NAMALWA (cell line): ENCODE results near the gene TTLL5.
A peak's percentile ranks its signal among the peaks of the same experiment; 100 is the strongest.

Source experiments
- DNase-seq: peaks from one replicate; pipeline ENCODE4 v3.0.0-alpha.2; 2015; ENCODE audit warnings: low spot score

The TTLL5 gene

GRCh38 chr14:75970989-75971388, 309.9 kb downstream of the TTLL5 start:
- DNase-seq: peak; percentile 13

GRCh38 chr14:75971509-75971908, 310.5 kb downstream of the TTLL5 start:
- DNase-seq: no peak

- DNase-seq: no peak
These were observed 311.9 kb downstream of the TTLL5 start for GRCh38 chr14:75972801-75973421.

- DNase-seq: no peak
These were observed 316.0 kb downstream of the TTLL5 start for GRCh38 chr14:75976826-75977581.

- DNase-seq: no peak
These were observed 316.5 kb downstream of the TTLL5 start for GRCh38 chr14:75977582-75977943.

- no peak for DNase-seq
These were observed 317.2 kb downstream of the TTLL5 start for GRCh38 chr14:75978249-75978731.

- DNase-seq: peak; percentile 25
These were observed 318.1 kb downstream of the TTLL5 start for GRCh38 chr14:75979071-75979571.

- DNase-seq: no peak
These were observed 318.9 kb downstream of the TTLL5 start for GRCh38 chr14:75979648-75980565.

- DNase-seq: no peak
These were observed 319.8 kb downstream of the TTLL5 start for GRCh38 chr14:75980856-75981255.

- peak; percentile 60 for DNase-seq
These were observed 320.6 kb downstream of the TTLL5 start, which contains the start of gene TGFB3 for GRCh38 chr14:75981426-75982265. Gene TGFB3 (minus strand): TSS chr14:75981995. CDS start chr14:75980893, 1,102 bp downstream.

- DNase-seq: peak; percentile 79
These were observed 321.4 kb downstream of the TTLL5 start for GRCh38 chr14:75982266-75983018.

GRCh38 chr14:75983019-75983358, 321.9 kb downstream of the TTLL5 start:
- DNase-seq: no peak

GRCh38 chr14:75984674-75985073, 323.6 kb downstream of the TTLL5 start:
- DNase-seq: no peak

- peak; percentile 88 for DNase-seq
These were observed 324.8 kb downstream of the TTLL5 start, which contains the start of gene IFT43 for GRCh38 chr14:75985618-75986438. Gene IFT43 (plus strand): TSS chr14:75985763. CDS start chr14:75985787, 24 bp downstream.

- no peak for DNase-seq
These were observed 325.4 kb downstream of the TTLL5 start for GRCh38 chr14:75986439-75986765.

- no peak for DNase-seq
These were observed 326.3 kb downstream of the TTLL5 start for GRCh38 chr14:75987201-75987970.

GRCh38 chr14:75989134-75989533, 328.1 kb downstream of the TTLL5 start:
- no peak for DNase-seq

- DNase-seq: no peak
These were observed 329.3 kb downstream of the TTLL5 start for GRCh38 chr14:75990297-75990696.

- no peak for DNase-seq
These were observed 330.7 kb downstream of the TTLL5 start for GRCh38 chr14:75991753-75992152.
